ENCODE data around the gene CAMK2N1. TPM values are rescaled to one million over a fixed set of nuclear protein-coding genes. Genes with fewer than 3 reads are reported as not detected.

Gene CAMK2N1
- total RNA-seq, 2 experiments from 2014 or later = 2.2 to 2.5 TPM

DNA sequence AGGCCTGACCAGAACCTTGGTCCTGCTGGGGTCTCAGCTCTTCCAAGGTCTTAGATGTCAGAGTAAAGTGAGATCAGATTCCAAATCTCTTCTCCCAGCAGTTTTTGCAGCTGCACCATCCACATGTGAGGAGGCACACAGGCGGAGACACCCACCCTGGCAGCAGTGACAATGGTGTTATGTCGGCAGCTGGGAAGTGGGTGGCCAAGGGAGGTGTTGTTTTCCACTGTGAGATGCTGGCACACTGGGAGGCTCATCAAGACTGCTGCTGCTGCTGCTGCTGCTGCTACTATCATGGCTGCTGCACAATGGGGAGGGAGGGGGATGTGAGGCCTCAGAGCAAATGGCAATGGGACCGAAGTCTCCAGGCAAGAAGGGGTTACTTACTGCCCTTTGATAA, 23.6 kb downstream of the CAMK2N1 start:
- ChIA-PET POLR2A (no interaction called here), CTCF (no interaction called here)

DNA sequence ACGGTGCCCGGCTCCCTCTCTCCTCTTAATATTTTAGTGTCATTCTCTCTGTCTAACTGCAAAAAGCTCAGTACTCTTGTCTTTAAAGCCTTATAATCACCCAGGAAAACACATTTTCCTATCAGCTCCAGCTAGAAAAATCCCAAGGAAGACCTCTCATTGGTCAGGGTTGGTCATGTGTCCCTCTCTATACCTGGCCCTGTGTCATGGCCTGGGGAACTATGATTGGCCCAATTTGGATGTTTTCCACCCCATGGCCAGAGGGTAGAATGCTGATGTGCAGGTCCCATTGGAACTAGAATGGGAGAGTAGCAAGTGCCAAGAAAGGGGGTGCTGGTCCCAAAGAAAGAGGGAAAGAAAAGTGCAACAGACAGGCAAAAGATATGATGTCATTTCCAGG, 27.3 kb downstream of the CAMK2N1 start:
- CTCF ChIA-PET = no interaction called here
- POLR2A ChIA-PET = no interaction called here

DNA sequence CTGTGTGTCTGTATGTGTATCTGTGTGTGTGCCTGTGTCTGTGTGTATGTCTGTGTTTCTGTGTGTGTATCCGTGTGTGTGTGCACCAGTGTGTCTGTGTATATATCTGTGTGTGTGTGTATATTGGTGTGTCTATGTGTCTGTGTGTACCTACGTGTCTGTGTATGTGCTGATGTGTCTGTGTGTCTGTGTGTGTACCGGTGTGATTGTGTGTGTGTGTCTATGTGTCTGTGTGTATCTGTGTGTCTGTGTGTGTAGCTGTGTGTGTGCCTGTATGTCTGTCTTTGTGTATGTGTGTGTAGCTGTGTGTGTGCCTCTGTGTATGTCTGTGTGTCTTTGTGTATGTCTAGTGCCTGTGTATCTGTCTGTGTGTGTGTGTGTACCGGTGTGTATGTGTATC, 32.0 kb downstream of the CAMK2N1 start:
- ChIA-PET CTCF (no interaction called here), POLR2A (no interaction called here)

DNA sequence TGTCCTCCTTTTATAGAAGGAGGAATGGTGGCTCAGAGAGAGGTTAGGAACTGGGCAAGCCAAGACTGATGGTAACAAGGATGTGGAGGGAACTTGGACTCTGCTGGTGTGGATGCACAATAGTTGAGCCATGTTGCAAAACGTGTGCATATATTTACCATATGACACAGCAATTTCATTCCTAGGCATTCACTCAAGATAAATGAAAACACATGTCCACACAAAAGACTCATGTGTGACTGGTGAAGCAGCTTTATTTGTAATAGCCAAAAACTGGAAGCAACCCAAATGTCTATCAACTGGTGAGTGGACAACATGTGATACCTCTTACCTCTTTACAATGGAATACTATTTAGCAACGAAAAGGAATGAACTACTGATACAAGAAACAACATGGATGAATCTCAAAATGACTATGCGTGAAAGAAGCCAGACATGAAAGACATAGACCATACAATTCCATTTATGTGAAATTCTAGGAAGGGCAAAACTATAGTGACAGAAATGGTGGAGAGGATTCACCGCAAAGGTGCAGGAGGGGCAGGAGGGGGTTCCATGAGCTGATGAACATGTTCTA, 36.2 kb downstream of the CAMK2N1 start:
- ChIA-PET POLR2A (no interaction called here), CTCF (no interaction called here)

DNA sequence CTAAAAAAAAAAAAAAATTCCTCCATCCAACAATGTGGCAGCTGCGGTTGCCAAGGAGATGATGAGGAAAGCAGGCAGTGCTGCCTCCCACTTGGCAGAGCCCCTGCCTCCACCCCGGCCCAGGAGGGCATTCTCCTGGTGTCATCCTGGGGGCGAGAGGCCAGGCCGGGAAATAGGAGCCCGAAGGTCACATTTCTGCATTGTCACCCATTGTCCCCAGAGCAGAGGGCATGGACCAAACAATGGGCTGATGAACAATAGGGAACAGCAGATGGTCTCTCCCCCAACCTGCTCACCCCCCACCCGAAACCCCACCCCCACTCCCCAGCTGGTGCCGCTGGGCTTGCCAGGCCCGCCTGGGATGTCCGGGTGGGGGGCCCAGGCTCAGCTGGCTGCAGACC, 37.3 kb downstream of the CAMK2N1 start:
- CTCF ChIA-PET = no interaction called here
- POLR2A ChIA-PET = no interaction called here

DNA sequence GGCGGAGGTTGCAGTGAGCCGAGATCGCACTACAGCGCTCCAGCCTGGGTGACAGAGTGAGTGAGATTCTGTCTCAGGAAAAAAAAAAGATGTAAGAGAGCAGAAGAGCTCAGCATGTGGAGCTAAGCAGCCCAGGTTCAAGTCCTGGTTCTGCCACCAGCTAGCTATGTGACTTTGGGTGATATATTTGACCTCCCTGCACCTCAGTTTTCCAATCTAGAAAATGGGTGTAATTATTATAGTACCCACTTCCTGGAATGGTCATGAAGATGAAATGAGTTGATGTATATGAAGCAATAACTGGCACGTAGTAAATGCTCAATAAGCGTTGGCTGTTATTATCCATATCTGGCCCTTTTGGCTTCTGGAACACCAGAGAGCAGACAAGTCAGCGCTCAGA, 38.2 kb downstream of the CAMK2N1 start:
- ChIA-PET POLR2A (no interaction called here), CTCF (no interaction called here)

DNA sequence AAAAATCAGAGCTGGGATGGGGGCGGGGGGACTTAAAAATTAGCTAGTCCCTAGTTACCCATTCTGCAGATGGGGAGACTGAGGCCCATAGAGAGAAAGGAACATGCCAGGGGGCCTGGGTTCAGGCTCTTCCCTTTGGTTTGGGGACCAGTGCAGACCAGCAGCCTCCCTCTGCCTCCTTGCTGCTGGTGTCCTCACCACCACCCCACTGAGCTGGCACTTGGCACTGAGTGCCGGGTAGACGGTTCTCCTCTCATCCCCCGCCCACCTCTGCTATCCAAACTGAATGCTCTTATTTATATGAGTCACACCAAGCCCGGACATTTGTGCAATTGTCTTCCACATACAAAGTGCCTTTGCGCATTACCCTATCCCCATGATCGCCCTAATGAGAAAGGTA, 39.2 kb downstream of the CAMK2N1 start:
- POLR2A ChIA-PET = no interaction called here
- CTCF ChIA-PET = interaction anchor here (0.6 kb wide), 1 partner anchor 76 kb away, joined by 4 read pairs; no protein-coding TSS in a partner anchor

DNA sequence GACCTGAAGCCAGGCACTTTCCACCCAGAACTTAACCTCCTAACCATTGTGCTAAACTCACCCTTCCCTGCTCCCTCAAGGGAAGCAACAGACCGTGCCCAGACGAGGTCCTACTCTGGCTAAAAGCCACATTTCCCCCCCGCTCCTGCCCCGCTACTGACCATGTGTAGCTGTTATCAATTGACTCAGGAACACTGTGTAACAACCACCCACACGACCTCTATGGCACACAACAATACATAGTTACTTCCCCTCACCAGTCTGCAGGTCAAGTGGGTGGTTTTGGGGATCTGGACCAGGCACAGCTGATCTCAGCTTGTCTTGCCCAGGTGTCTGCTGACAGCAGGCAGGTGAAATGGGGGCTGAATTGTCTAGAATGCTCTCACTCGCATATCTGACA, 40.1 kb downstream of the CAMK2N1 start:
- ChIA-PET CTCF (no interaction called here), POLR2A (no interaction called here)

DNA sequence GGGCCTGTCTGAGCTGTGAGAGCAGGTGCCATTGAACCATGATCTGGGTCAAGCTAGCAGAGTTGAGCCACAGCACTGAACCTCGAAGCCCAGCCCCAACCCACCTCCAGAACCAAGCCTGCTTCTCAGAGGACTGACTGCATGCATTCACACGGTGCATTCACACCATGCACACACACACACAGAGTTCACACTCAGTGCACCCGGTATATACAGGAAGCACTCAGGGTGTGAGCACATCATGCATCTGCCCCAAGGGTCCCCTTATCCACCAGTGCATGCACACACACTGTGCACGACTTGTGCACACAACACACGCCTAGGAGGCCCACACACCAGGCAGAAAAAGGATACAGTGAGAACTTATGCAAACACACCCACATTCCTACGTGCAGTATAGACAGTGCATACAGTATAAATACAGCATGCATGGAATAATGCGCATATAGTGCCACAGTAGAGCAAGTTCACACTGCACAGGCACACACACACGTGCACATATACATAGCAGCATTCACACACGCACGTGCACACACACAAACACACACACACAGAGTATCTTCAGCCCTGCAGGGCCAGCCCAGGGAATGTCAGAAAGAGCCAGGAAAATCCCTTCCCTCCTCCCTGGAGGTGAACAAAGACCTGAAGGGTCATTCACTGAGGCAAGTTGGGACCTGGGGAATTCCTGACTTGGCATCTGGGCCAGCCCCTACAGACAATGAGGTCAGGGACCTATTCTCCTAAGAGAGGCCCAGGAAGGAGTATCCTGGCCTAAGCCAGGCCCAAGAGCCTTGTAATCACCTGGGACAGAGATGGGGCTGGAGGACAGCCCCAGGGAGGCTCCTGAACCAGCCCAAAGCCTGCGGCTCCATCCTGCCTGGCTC, 42.1 kb downstream of the CAMK2N1 start:
- CTCF ChIA-PET = interaction anchor here (0.6 to 1.1 kb wide), 2 partner anchors 67 to 600 kb away, joined by 3 read pairs; no protein-coding TSS in a partner anchor
- POLR2A ChIA-PET = no interaction called here

DNA sequence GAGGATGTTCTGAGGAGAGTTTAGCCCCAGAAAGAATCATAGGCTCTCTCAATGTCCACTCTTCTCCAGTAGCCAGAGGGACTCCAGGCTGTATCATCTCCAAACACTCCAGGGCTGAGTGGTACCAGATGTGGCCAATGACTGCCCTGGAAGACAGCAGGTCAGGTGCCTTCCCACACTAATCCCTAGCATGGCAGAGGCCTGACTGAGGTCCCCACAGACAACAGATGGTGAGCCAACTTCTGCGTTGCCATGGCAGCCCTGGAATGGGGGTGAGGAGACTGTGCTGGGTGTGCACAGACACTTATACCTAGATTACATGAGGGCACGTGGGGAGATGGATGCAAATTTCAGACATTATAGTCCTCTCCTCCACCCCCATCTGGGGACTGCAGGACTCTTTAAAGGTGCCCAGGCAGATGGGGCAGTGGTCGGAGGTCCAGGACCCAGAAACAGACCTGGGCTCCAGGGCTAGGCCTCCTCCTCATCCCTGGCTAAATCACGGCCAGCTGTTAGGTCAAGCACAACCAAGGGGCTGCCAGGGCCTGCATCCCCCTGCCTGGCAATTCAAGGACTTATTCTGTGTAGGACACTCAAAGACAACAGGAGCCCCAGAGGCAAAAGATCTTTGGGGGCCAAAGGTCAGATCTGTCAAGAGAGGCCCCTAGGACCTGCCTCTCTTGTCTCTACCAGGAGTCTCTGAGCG, 42.9 kb downstream of the CAMK2N1 start:
- ChIA-PET CTCF (interaction anchor here (0.6 to 1.1 kb wide), 2 partner anchors 66 to 599 kb away, joined by 3 read pairs; no protein-coding TSS in a partner anchor), POLR2A (no interaction called here)

DNA sequence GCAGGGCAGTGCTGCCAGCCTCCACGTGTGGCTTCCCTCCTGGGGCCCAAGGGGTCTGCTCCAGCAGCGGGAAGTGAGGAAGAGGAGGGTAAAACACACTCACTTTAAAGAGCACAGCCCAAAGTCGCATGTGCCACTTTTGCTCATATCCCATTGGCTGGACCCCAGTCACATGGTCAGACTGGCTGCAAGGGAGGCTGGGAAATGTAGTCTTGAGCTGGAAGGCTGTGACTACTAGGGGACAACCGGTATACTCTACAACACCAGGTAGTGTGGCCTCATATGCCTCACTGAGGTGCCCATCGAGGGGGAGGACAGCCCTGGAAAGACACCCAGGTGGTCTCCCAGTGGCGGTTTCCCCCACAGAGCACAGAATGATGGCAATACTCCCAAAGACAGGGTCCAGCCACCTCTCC, 45.2 kb downstream of the CAMK2N1 start:
- ChIA-PET CTCF (no interaction called here), POLR2A (no interaction called here)

DNA sequence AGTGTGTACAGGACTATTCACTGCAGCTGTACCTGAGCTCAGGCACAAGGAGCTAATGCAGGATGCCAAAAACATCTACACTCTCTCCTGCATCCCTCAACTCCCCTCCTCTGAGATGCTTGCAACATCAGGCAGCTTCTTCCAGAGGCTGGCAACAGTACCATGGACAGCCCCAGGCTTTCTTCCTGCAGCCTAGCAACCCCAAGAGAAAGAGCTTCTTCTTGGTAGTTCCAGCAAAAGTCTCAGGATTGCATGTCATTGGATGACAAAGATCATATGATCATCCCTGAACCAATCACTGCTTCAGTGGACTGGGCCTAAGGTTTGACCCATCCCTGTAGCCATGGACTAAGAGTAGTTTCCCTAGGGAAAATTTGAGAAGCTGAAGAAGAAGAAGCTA, 46.7 kb downstream of the CAMK2N1 start:
- ChIA-PET CTCF (interaction anchor here (1.0 to 1.5 kb wide), 2 partner anchors 9 to 10 kb away, joined by 5 read pairs; no protein-coding TSS in a partner anchor), POLR2A (no interaction called here)

DNA sequence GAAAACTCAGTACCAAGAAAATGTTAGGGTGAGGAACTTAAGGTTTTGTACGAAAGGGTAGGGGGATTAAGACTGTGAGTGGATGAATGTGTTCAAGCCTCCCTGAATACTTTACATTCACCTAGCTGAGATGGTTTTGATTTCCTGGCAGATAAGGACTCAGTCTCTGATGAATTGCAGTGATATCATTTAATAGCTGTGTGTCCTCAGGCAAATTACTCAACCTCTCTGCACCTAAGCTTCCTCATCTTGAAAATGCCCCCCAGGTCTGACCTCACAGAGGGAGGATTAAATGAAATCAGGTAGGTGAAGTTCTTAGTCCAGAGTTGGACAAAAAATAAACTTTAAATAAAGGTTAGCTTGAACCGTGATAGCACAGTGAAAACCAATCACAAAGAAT, 48.4 kb downstream of the CAMK2N1 start:
- ChIA-PET POLR2A (no interaction called here), CTCF (no interaction called here)

DNA sequence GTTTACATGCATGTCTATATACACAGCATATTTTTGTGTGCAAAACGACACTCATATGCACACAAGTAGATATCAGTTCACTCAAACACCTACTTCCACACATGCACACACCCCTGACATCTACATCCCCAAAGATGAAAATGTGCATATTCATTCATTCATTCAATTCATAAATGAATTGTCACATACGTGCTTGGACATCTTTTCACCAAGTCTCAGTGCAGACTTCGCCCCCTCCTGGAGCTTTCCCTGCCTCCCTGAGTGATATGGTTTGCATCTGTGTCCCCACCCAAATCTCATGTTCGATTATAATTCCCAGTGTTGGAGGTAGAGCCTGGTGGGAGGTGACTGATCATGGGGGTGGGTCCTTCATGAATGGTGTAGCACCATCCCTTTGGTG, 53.1 kb downstream of the CAMK2N1 start:
- ChIA-PET POLR2A (no interaction called here), CTCF (interaction anchor here (0.5 kb wide), 1 partner anchor 88 kb away, joined by 3 read pairs; no protein-coding TSS in a partner anchor)

Other genes starting within 250 kb of the CAMK2N1 start
- gene VWA5B1, start 195.3 kb downstream of the CAMK2N1 start, total RNA-seq = not detected
- 10 to 100 TPM; 17.6 to 18.6 TPM for gene MUL1, start 21.9 kb upstream of the CAMK2N1 start, total RNA-seq
- gene FAM43B, start 66.4 kb upstream of the CAMK2N1 start, total RNA-seq = not detected
- not detected for gene CDA, start 102.9 kb upstream of the CAMK2N1 start, total RNA-seq
- gene PINK1, start 147.2 kb upstream of the CAMK2N1 start, total RNA-seq = 1 to 10 TPM; 4.4 to 4.7 TPM
- 100 to 1,000 TPM; 191 to 197 TPM for gene DDOST, start 175.2 kb upstream of the CAMK2N1 start, total RNA-seq
- gene KIF17, start 231.8 kb upstream of the CAMK2N1 start, total RNA-seq = not detected
- gene SH2D5, start 246.5 kb upstream of the CAMK2N1 start, total RNA-seq = under 1 TPM; 0.34 to 0.55 TPM

Measured in activated CD8-positive, alpha-beta memory T cell treated with anti-CD3 and anti-CD28 coated beads for 36 hours (primary cell).